HEK293 (cell line): ENCODE data around the gene ZNF607.

Source experiments
- EGR2 ChIP-seq: fragments of 450-650 bp; formaldehyde crosslinking; IDR thresholded peaks from 2 replicates; pipeline ENCODE4 v1.5.1; 2016; ENCODE audit warnings: low read depth, missing biosample characterization, missing genetic modification characterization
- MEIS1 ChIP-seq: sonication (generic); formaldehyde crosslinking; IDR thresholded peaks from 2 replicates; pipeline ENCODE4 v1.8.1; 2022; ENCODE audit warnings: missing genetic modification reagents, mild to moderate bottlenecking, borderline replicate concordance
- PRDM4 ChIP-seq: fragments of 450-650 bp; formaldehyde crosslinking; IDR thresholded peaks from 2 replicates; pipeline ENCODE4 v1.5.1; 2017; ENCODE audit warnings: missing biosample characterization, missing genetic modification characterization
- SCRT1 ChIP-seq: fragments of 450-650 bp; formaldehyde crosslinking; IDR thresholded peaks from 2 replicates; pipeline ENCODE4 v1.5.1; 2016; ENCODE audit warnings: missing biosample characterization, missing genetic modification characterization, borderline replicate concordance
- SETDB1 ChIP-seq: IDR thresholded peaks from one replicate; pipeline ENCODE4 v1.6.1; 2017; ENCODE audit warnings: mild to moderate bottlenecking, low read length, moderate library complexity, mixed read lengths; ENCODE audit not compliant: insufficient read length
- TCF7L2 ChIP-seq: IDR thresholded peaks from 2 replicates; pipeline ENCODE4 v1.6.1; 2011; ENCODE audit warnings: low read depth, mild to moderate bottlenecking, inconsistent platforms, low read length, moderate library complexity, borderline replicate concordance
- ZBTB20 ChIP-seq: fragments of 450-650 bp; formaldehyde crosslinking; IDR thresholded peaks from 2 replicates; pipeline ENCODE4 v1.5.1; 2016; ENCODE audit warnings: missing biosample characterization, missing genetic modification characterization
- ZBTB26 ChIP-seq: fragments of 450-650 bp; formaldehyde crosslinking; optimal IDR thresholded peaks from 2 replicates; pipeline ENCODE3; 2016; ENCODE audit warnings: missing biosample characterization, mild to moderate bottlenecking, missing genetic modification characterization
- ZFHX2 ChIP-seq: fragments of 450-650 bp; formaldehyde crosslinking; conservative IDR thresholded peaks from 2 replicates; pipeline ENCODE4 v1.5.1; 2016; ENCODE audit warnings: missing biosample characterization, missing genetic modification characterization
- ZFP69B ChIP-seq: fragments of 450-650 bp; formaldehyde crosslinking; IDR thresholded peaks from 2 replicates; pipeline ENCODE4 v1.5.1; 2016; ENCODE audit warnings: missing biosample characterization, missing genetic modification characterization
- ZNF114 ChIP-seq: fragments of 450-650 bp; formaldehyde crosslinking; IDR thresholded peaks from 2 replicates; pipeline ENCODE4 v1.5.0; 2017; ENCODE audit warnings: missing biosample characterization, missing genetic modification characterization
- ZNF16 ChIP-seq: fragments of 450-650 bp; formaldehyde crosslinking; IDR thresholded peaks from 2 replicates; pipeline ENCODE4 v1.5.1; 2016; ENCODE audit warnings: low read depth, missing biosample characterization, missing genetic modification characterization
- ZNF175 ChIP-seq: fragments of 450-650 bp; formaldehyde crosslinking; IDR thresholded peaks from 2 replicates; pipeline ENCODE4 v1.5.1; 2016; ENCODE audit warnings: missing biosample characterization, missing genetic modification characterization
- ZNF311 ChIP-seq: fragments of 450-650 bp; formaldehyde crosslinking; IDR thresholded peaks from 2 replicates; pipeline ENCODE4 v1.5.1; 2017; ENCODE audit warnings: missing biosample characterization, missing genetic modification characterization, borderline replicate concordance
- ZNF37A ChIP-seq: fragments of 450-650 bp; IDR thresholded peaks from 2 replicates; pipeline ENCODE4 v1.5.1; 2018; ENCODE audit warnings: missing biosample characterization, missing genetic modification characterization
- ZNF449 ChIP-seq: fragments of 450-650 bp; formaldehyde crosslinking; IDR thresholded peaks from 2 replicates; pipeline ENCODE4 v1.5.1; 2017; ENCODE audit warnings: missing biosample characterization, mild to moderate bottlenecking, missing genetic modification characterization, moderate library complexity
- ZNF514 ChIP-seq: fragments of 450-650 bp; formaldehyde crosslinking; IDR thresholded peaks from 2 replicates; pipeline ENCODE4 v1.5.1; 2016; ENCODE audit warnings: missing biosample characterization, missing genetic modification characterization
- ZNF530 ChIP-seq: fragments of 450-650 bp; formaldehyde crosslinking; IDR thresholded peaks from 2 replicates; pipeline ENCODE4 v1.5.1; 2016; ENCODE audit warnings: low read depth, missing biosample characterization, missing genetic modification characterization
- ZNF549 ChIP-seq: fragments of 450-650 bp; IDR thresholded peaks from 2 replicates; pipeline ENCODE4 v1.5.1; 2018; ENCODE audit warnings: missing biosample characterization, missing genetic modification characterization, mild to moderate bottlenecking, inconsistent platforms, moderate library complexity
- ZNF580 ChIP-seq: fragments of 450-650 bp; formaldehyde crosslinking; IDR thresholded peaks from 2 replicates; pipeline ENCODE4 v1.5.1; 2016; ENCODE audit warnings: missing biosample characterization, missing genetic modification characterization
- ZNF76 ChIP-seq: fragments of 450-650 bp; formaldehyde crosslinking; IDR thresholded peaks from 2 replicates; pipeline ENCODE4; 2016; ENCODE audit warnings: low read depth, missing biosample characterization, missing genetic modification characterization, borderline replicate concordance
- ZNF776 ChIP-seq: fragments of 450-650 bp; formaldehyde crosslinking; IDR thresholded peaks from 2 replicates; pipeline ENCODE4 v1.5.0; 2017; ENCODE audit warnings: missing biosample characterization, missing genetic modification characterization, borderline replicate concordance
- ZNF777 ChIP-seq: fragments of 450-650 bp; formaldehyde crosslinking; IDR thresholded peaks from 2 replicates; pipeline ENCODE4 v1.5.1; 2017; ENCODE audit warnings: missing biosample characterization, missing genetic modification characterization, borderline replicate concordance
- ZSCAN16 ChIP-seq: fragments of 450-650 bp; formaldehyde crosslinking; IDR thresholded peaks from 2 replicates; pipeline ENCODE4 v1.5.1; 2016; ENCODE audit warnings: missing biosample characterization, missing genetic modification characterization
- ZSCAN23 ChIP-seq: fragments of 450-650 bp; formaldehyde crosslinking; IDR thresholded peaks from 2 replicates; pipeline ENCODE4 v1.5.1; 2016; ENCODE audit warnings: missing biosample characterization, missing genetic modification characterization
- TF ChIP-seq, protein P1 (sequence below): fragments of 450-650 bp; formaldehyde crosslinking; IDR thresholded peaks from 2 replicates; pipeline ENCODE4 v1.5.1; 2016; ENCODE audit warnings: missing biosample characterization, missing genetic modification characterization, low read depth
- TF ChIP-seq, protein P2 (sequence below): fragments of 450-650 bp; formaldehyde crosslinking; IDR thresholded peaks from 2 replicates; pipeline ENCODE4 v1.5.1; 2017; ENCODE audit warnings: missing biosample characterization, missing genetic modification characterization
- TF ChIP-seq, protein P3 (sequence below): fragments of 450-650 bp; formaldehyde crosslinking; IDR thresholded peaks from 2 replicates; pipeline ENCODE4 v1.5.1; 2016; ENCODE audit warnings: missing biosample characterization, missing genetic modification characterization

ZNF607 gene

DNA sequence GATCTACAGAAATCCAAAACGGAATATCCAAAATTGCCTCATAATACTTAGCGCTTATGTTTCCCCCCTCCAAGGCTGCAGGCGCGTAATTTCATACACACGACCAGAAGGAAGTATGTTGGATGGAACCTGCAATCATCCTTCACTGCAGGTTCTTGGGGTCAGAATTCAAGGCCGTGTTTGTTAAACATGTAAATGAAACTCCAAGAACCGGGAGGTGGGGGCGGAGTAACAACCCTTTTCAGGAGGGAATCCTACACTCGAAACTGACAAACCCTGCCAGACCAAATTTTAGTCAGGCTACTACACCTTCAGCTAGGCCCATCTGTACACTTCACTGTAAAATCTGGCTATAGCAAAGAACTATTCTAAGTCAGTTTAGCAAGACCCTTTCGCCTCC lies 1.3 kb downstream of the ZNF607 start (continued):
- TF ChIP-seq, protein P1, sequence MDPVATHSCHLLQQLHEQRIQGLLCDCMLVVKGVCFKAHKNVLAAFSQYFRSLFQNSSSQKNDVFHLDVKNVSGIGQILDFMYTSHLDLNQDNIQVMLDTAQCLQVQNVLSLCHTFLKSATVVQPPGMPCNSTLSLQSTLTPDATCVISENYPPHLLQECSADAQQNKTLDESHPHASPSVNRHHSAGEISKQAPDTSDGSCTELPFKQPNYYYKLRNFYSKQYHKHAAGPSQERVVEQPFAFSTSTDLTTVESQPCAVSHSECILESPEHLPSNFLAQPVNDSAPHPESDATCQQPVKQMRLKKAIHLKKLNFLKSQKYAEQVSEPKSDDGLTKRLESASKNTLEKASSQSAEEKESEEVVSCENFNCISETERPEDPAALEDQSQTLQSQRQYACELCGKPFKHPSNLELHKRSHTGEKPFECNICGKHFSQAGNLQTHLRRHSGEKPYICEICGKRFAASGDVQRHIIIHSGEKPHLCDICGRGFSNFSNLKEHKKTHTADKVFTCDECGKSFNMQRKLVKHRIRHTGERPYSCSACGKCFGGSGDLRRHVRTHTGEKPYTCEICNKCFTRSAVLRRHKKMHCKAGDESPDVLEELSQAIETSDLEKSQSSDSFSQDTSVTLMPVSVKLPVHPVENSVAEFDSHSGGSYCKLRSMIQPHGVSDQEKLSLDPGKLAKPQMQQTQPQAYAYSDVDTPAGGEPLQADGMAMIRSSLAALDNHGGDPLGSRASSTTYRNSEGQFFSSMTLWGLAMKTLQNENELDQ (tag by site-specific recombination) = no peak
- peak; percentile 95 for TF ChIP-seq PRDM4 (tag by site-specific recombination)
- no peak for TF ChIP-seq ZNF549 (tag by site-specific recombination)
- no peak for TF ChIP-seq ZNF449
- TF ChIP-seq ZNF114 (tag by site-specific recombination) = no peak
- TF ChIP-seq ZSCAN23 = no peak
- TF ChIP-seq ZNF580 (tag by site-specific recombination) = no peak
- no peak for TF ChIP-seq ZNF776
- no peak for TF ChIP-seq ZBTB26 (tag by site-specific recombination)
- TF ChIP-seq TCF7L2 = no peak
- TF ChIP-seq ZBTB20 (tag by site-specific recombination) = no peak
- TF ChIP-seq EGR2 (tag by site-specific recombination) = no peak
- TF ChIP-seq ZNF514 (tag by site-specific recombination) = no peak
- no peak for TF ChIP-seq ZNF37A (tag by site-specific recombination)
- TF ChIP-seq, protein P2, sequence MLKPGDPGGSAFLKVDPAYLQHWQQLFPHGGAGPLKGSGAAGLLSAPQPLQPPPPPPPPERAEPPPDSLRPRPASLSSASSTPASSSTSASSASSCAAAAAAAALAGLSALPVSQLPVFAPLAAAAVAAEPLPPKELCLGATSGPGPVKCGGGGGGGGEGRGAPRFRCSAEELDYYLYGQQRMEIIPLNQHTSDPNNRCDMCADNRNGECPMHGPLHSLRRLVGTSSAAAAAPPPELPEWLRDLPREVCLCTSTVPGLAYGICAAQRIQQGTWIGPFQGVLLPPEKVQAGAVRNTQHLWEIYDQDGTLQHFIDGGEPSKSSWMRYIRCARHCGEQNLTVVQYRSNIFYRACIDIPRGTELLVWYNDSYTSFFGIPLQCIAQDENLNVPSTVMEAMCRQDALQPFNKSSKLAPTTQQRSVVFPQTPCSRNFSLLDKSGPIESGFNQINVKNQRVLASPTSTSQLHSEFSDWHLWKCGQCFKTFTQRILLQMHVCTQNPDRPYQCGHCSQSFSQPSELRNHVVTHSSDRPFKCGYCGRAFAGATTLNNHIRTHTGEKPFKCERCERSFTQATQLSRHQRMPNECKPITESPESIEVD (tag by site-specific recombination) = no peak
- no peak for TF ChIP-seq SCRT1 (tag by site-specific recombination)
- peak; percentile 15 for TF ChIP-seq SETDB1
- TF ChIP-seq ZFHX2 (tag by site-specific recombination) = no peak
- no peak for TF ChIP-seq ZNF76 (tag by site-specific recombination)
- 0 out of 2 replicates have a peak, but pooled peaks have one; percentile 15 for TF ChIP-seq ZFP69B (tag by site-specific recombination)
- no peak for TF ChIP-seq ZNF16 (tag by site-specific recombination)
- no peak for TF ChIP-seq ZNF777
- TF ChIP-seq, protein P3, sequence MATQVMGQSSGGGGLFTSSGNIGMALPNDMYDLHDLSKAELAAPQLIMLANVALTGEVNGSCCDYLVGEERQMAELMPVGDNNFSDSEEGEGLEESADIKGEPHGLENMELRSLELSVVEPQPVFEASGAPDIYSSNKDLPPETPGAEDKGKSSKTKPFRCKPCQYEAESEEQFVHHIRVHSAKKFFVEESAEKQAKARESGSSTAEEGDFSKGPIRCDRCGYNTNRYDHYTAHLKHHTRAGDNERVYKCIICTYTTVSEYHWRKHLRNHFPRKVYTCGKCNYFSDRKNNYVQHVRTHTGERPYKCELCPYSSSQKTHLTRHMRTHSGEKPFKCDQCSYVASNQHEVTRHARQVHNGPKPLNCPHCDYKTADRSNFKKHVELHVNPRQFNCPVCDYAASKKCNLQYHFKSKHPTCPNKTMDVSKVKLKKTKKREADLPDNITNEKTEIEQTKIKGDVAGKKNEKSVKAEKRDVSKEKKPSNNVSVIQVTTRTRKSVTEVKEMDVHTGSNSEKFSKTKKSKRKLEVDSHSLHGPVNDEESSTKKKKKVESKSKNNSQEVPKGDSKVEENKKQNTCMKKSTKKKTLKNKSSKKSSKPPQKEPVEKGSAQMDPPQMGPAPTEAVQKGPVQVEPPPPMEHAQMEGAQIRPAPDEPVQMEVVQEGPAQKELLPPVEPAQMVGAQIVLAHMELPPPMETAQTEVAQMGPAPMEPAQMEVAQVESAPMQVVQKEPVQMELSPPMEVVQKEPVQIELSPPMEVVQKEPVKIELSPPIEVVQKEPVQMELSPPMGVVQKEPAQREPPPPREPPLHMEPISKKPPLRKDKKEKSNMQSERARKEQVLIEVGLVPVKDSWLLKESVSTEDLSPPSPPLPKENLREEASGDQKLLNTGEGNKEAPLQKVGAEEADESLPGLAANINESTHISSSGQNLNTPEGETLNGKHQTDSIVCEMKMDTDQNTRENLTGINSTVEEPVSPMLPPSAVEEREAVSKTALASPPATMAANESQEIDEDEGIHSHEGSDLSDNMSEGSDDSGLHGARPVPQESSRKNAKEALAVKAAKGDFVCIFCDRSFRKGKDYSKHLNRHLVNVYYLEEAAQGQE (tag by site-specific recombination) = 0 out of 2 replicates have a peak, but pooled peaks have one; percentile 5
- no peak for TF ChIP-seq MEIS1 (CRISPR knock-in tag)
- TF ChIP-seq ZNF311 (tag by site-specific recombination) = no peak
- TF ChIP-seq ZNF530 (tag by site-specific recombination) = no peak
- TF ChIP-seq ZSCAN16 (tag by site-specific recombination) = no peak
- TF ChIP-seq ZNF175 = no peak
